Type B pancreatic cell (in vitro differentiated cells): ENCODE measurements around the gene TGFA. TPM values are rescaled to one million over a fixed set of nuclear protein-coding genes. Genes with fewer than 3 reads are reported as not detected.

ENCODE experiments used
- DNase-seq: peaks from one replicate; pipeline ENCODE4 v3.0.0; 2021; ENCODE audit warnings: mixed read lengths; ENCODE audit not compliant: unreplicated experiment; ENCODE audit errors: extremely low spot score
- H3K27ac Mint-ChIP-seq: 2 replicates; pipeline ENCODE4 v1.8.0; 2021; ENCODE audit warnings: mild to moderate bottlenecking, mixed read lengths
- H3K27me3 Mint-ChIP-seq: 2 replicates; pipeline ENCODE4 v1.8.0; 2021; ENCODE audit warnings: mixed read lengths
- H3K36me3 Mint-ChIP-seq: 2 replicates; pipeline ENCODE4 v1.8.0; 2021; ENCODE audit warnings: mixed read lengths
- H3K4me1 Mint-ChIP-seq: one replicate; pipeline ENCODE4 v1.8.0; 2021; ENCODE audit warnings: mixed read lengths; ENCODE audit not compliant: unreplicated experiment
- H3K4me3 Mint-ChIP-seq: 2 replicates; pipeline ENCODE4 v1.8.0; 2021; ENCODE audit warnings: mild to moderate bottlenecking, mixed read lengths
- H3K9me3 Mint-ChIP-seq: 2 replicates; pipeline ENCODE4 v1.8.0; 2021; ENCODE audit warnings: mixed read lengths
- CTCF ChIP-seq: fragments of 200-600 bp; sonication (generic); conservative IDR thresholded peaks from 2 replicates; pipeline ENCODE4 v1.5.0; 2021; ENCODE audit warnings: antibody characterized with exemption, mild to moderate bottlenecking
- total RNA-seq: library from RNA; stranded (reverse); gene quantifications from 2 replicates; pipeline ENCODE4 v1.2.1, GENCODE V29; 2021; ENCODE audit warnings: low replicate concordance

Gene TGFA
- total RNA-seq, 1 donor from 2014 or later, result 6.8 TPM

- no peaks in the 10 kb centered on the region for H3K36me3 Mint-ChIP-seq
- H3K9me3 Mint-ChIP-seq, result peaks cover 7% of the 10 kb centered on the region
- H3K27me3 Mint-ChIP-seq, result peaks cover 20% of the 10 kb centered on the region
- H3K27ac Mint-ChIP-seq, result peak overlapping the region; percentile 52
- no peaks in the 10 kb centered on the region for H3K4me1 Mint-ChIP-seq
- no peak for DNase-seq
- H3K4me3 Mint-ChIP-seq, result no peak overlapping the region
- no peak for TF ChIP-seq CTCF
Observed at GRCh38 chr2:70569559-70569958, 15.9 kb upstream of the TGFA start.

- no peak overlapping the region for H3K27ac Mint-ChIP-seq
- no peaks in the 10 kb centered on the region for H3K36me3 Mint-ChIP-seq
- H3K4me1 Mint-ChIP-seq, result no peaks in the 10 kb centered on the region
- no peak for DNase-seq
- peaks cover 11% of the 10 kb centered on the region for H3K27me3 Mint-ChIP-seq
- H3K4me3 Mint-ChIP-seq, result no peak overlapping the region
- H3K9me3 Mint-ChIP-seq, result peaks cover 4% of the 10 kb centered on the region
- TF ChIP-seq CTCF, result no peak
Observed at GRCh38 chr2:70566906-70567305, 13.3 kb upstream of the TGFA start.

GRCh38 chr2:70566464-70566863, 12.8 kb upstream of the TGFA start:
- Mint-ChIP-seq H3K36me3 (no peaks in the 10 kb centered on the region), H3K27me3 (peaks cover 11% of the 10 kb centered on the region), H3K4me1 (no peaks in the 10 kb centered on the region), H3K4me3 (no peak overlapping the region), H3K27ac (no peak overlapping the region), H3K9me3 (peaks cover 4% of the 10 kb centered on the region)
- no peak for TF ChIP-seq CTCF
- DNase-seq, result no peak

GRCh38 chr2:70565039-70565731, 11.6 kb upstream of the TGFA start:
- peaks cover 3% of the 10 kb centered on the region for H3K9me3 Mint-ChIP-seq
- H3K4me1 Mint-ChIP-seq, result no peaks in the 10 kb centered on the region
- H3K36me3 Mint-ChIP-seq, result no peaks in the 10 kb centered on the region
- H3K27ac Mint-ChIP-seq, result no peak overlapping the region
- no peak overlapping the region for H3K4me3 Mint-ChIP-seq
- H3K27me3 Mint-ChIP-seq, result peaks cover 8% of the 10 kb centered on the region
- no peak for TF ChIP-seq CTCF
- DNase-seq, result no peak

GRCh38 chr2:70561893-70562292, 8.3 kb upstream of the TGFA start:
- Mint-ChIP-seq H3K9me3 (no peaks in the 10 kb centered on the region), H3K27me3 (peaks cover 17% of the 10 kb centered on the region), H3K4me1 (peaks cover 8% of the 10 kb centered on the region), H3K4me3 (no peak overlapping the region), H3K27ac (no peak overlapping the region), H3K36me3 (no peaks in the 10 kb centered on the region)
- no peak for DNase-seq
- TF ChIP-seq CTCF, result no peak
